Lower lobe of right lung (tissue), 2 donors: ENCODE results near the gene RMC1. TPM values are rescaled to one million over a fixed set of nuclear protein-coding genes. Genes with fewer than 3 reads are reported as not detected.

Experiments used
- ATAC-seq, 2 donors: fragments of 200-7000 bp; cut with Tn5 transposase; one replicate each; pipeline ENCODE4 v1.9.1; 2020 to 2022; ENCODE audit warnings: mild to moderate bottlenecking in 2 of 2, moderate library complexity in 2 of 2
- DNase-seq: peaks from one replicate; pipeline ENCODE4 v3.0.0-alpha.2; 2020
- H3K27ac ChIP-seq: fragments of 200-600 bp; one replicate; pipeline ENCODE4 v1.8.0; 2022
- H3K27me3 ChIP-seq: fragments of 200-600 bp; one replicate; pipeline ENCODE4 v1.8.0; 2022; ENCODE audit warnings: low read depth
- H3K36me3 ChIP-seq: fragments of 200-600 bp; one replicate; pipeline ENCODE4 v1.8.0; 2022; ENCODE audit warnings: mild to moderate bottlenecking
- H3K4me1 ChIP-seq: fragments of 200-600 bp; one replicate; pipeline ENCODE4 v1.8.0; 2022
- H3K4me3 ChIP-seq: fragments of 200-600 bp; one replicate; pipeline ENCODE4 v1.8.0; 2022; ENCODE audit warnings: mild to moderate bottlenecking
- H3K9me3 ChIP-seq: fragments of 200-600 bp; one replicate; pipeline ENCODE4 v1.8.0; 2022
- intact Hi-C: fragments of 100-400 bp; cut with DNase I; formaldehyde crosslinking; loops from one replicate; pipeline ENCODE4 v1.11.0; 2022
- total RNA-seq: library from RNA; stranded (reverse); fragmentation: NEBNext Ultra II Directional; extraction: Animal tissue kit (Norgen Biotek cat#: 25700); gene quantifications from one replicate; pipeline ENCODE4 v1.2.1, GENCODE V29; 2021
- TF ChIP-seq, protein P1 (sequence below): fragments of 200-600 bp; IDR thresholded peaks from one replicate; pipeline ENCODE4 v1.8.0; 2022; ENCODE audit warnings: antibody characterized with exemption, mild to moderate bottlenecking
- donor health status: DM: no; HTN: yes; CAD: no; lungs with severe emphysema.

Gene RMC1
- total RNA-seq, 1 donor from 2014 or later = 34.2 TPM

DNA sequence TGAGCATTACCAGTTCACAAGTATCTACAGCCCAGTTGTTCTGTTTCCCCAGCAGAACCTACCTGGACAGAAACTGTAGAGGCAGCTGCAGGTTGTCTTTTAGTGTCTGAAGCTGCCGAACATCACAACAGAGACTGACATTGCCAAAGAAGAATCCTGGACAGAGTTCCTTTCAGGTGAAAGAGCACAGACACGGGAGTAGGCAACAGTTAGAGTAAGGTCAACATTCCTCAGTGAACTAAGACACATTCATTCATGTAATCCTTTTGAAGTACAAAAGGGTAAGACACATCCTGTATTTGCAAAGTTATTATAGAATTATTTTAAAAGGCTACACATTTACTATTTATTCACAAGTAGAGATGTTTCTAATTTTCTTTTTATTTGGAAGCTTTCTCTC lies 68.7 kb downstream of the RMC1 start:
- no peak overlapping the region for H3K4me3 ChIP-seq
- peaks cover 78% of the 10 kb centered on the region for H3K36me3 ChIP-seq
- intact Hi-C loops = no loop called here
- no peaks in the 10 kb centered on the region for H3K9me3 ChIP-seq
- TF ChIP-seq, protein P1, sequence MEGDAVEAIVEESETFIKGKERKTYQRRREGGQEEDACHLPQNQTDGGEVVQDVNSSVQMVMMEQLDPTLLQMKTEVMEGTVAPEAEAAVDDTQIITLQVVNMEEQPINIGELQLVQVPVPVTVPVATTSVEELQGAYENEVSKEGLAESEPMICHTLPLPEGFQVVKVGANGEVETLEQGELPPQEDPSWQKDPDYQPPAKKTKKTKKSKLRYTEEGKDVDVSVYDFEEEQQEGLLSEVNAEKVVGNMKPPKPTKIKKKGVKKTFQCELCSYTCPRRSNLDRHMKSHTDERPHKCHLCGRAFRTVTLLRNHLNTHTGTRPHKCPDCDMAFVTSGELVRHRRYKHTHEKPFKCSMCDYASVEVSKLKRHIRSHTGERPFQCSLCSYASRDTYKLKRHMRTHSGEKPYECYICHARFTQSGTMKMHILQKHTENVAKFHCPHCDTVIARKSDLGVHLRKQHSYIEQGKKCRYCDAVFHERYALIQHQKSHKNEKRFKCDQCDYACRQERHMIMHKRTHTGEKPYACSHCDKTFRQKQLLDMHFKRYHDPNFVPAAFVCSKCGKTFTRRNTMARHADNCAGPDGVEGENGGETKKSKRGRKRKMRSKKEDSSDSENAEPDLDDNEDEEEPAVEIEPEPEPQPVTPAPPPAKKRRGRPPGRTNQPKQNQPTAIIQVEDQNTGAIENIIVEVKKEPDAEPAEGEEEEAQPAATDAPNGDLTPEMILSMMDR = no peak
- DNase-seq (no peak), ATAC-seq (no peak)
- H3K4me1 ChIP-seq = peaks cover 32% of the 10 kb centered on the region
- no peak overlapping the region for H3K27ac ChIP-seq
- no peaks in the 10 kb centered on the region for H3K27me3 ChIP-seq

DNA sequence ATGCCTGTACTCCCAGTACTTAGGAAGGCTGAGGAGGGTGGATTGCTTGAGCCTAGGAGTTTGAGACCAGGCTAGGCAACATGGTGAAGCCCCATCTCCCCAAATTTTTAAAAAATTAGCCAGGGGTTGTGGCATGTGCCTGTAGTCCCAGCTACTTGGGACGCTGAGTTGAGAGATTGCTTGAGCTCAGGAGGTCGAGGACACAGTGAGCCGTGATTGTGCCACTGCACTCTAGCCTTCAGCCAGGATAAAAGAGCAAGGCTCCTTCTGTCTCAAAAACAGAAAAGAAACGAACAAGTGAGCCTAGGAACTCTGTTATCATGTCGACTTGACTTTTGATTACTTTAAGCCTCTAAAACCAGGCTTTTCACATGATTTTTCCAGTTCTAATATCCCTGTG lies 69.3 kb downstream of the RMC1 start:
- intact Hi-C loops = no loop called here
- TF ChIP-seq, protein P1 = no peak
- Histone ChIP-seq H3K9me3 (no peaks in the 10 kb centered on the region), H3K4me3 (no peak overlapping the region), H3K27me3 (no peaks in the 10 kb centered on the region), H3K4me1 (peaks cover 32% of the 10 kb centered on the region), H3K27ac (peak overlapping the region; percentile 76), H3K36me3 (peaks cover 72% of the 10 kb centered on the region)
- DNase-seq (no peak), ATAC-seq (no peak)

DNA sequence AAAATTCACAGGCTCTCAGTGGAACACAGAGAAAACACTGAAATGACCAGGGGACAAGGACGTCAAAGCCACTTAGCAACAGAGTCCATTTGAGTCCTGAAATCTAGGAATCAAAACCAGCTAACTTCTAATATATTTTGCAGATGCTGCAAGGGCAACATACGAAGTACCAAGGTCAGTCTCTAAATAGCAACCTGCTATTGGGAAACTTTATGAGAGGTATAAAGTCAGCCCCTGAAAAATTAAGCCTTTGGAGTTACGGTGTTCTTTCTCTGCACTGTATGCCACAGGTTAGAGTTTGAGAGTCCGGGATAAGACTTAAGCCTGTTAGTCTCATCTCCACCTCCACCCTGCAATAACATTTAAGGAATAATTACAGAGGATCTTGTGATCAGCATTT lies 69.7 kb downstream of the RMC1 start:
- peak overlapping the region; percentile 76 for H3K27ac ChIP-seq
- peaks cover 33% of the 10 kb centered on the region for H3K4me1 ChIP-seq
- no peaks in the 10 kb centered on the region for H3K9me3 ChIP-seq
- H3K36me3 ChIP-seq = peaks cover 68% of the 10 kb centered on the region
- no peak for DNase-seq
- no peak for ATAC-seq
- H3K27me3 ChIP-seq = no peaks in the 10 kb centered on the region
- no peak overlapping the region for H3K4me3 ChIP-seq
- intact Hi-C loops = no loop called here
- TF ChIP-seq, protein P1 = no peak

DNA sequence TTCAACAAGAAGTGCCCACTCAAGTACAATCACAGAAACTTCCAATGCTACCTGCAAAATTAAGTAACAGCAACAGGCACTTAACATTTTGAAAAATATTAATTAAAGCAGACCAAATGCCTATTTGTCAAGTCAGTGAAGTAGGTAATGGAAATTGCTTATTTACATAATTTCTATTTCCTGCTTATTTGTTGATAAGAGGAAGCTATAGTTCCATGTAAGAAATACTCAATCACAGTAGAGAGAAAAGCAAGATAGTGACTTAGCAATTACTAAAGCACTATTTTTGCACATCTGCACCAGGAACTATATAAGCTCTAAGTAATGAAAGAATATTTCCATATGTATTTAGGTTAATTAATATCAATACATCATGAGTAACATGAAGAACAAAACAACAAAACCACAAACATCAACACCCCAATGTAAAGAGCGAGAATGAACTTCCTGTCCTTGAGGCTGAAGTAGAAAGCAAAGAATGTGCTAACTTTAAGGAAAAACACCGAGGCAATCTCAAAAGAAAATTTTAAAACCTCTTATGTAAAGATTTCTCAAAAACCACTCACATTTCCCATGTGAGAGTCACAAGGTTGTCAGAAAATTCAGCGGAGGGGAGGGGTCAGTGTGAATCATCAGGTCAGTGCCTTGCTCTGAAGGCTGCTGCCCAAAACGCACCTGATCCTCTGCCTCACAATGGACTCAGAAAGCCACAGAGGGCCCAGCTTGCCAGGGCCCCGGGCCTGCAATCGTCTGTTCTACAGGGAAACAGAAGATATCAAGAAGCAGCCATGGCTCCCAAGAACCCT lies 70.5 kb downstream of the RMC1 start:
- intact Hi-C loops = no loop called here
- Histone ChIP-seq H3K9me3 (no peaks in the 10 kb centered on the region), H3K36me3 (peaks cover 60% of the 10 kb centered on the region), H3K4me3 (no peak overlapping the region), H3K27me3 (no peaks in the 10 kb centered on the region), H3K4me1 (peaks cover 41% of the 10 kb centered on the region), H3K27ac (peak overlapping the region; percentile 76)
- DNase-seq = peak; percentile 60
- TF ChIP-seq, protein P1 = no peak
- ATAC-seq = peak; percentile 88 to 94

DNA sequence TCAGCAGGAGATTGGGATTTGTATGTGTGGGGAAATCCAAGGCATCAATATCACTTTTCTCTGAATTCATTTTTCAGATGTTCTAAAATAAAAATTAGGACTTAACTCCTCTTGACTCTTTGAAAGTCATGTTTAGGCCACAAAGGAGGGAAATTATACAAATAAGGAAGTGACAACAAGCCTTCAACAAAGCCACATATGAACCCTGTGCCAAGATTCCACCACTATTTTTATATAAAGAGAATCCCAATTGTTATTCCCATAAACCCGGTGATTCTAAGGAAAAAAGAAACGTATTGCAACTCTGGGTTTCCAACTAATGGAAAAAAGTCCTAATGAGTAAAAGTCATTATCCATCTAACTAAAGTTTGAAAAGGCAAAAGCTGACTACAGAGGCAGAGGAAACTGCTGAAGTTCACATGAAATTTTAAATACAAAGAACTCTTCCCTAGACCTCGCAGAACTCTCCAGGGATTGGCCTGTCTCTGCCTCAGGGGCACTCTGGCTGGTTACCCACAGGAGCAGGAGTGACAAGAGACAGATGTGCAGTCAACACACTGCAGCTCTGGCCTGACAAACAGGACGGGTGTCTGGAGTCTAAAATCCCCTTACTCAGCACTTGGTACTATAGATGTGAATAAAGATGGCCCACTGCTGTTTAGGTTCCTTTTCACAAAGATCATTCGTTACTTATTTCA lies 71.4 kb downstream of the RMC1 start:
- Histone ChIP-seq H3K4me3 (no peak overlapping the region), H3K9me3 (no peaks in the 10 kb centered on the region), H3K36me3 (peaks cover 50% of the 10 kb centered on the region), H3K27ac (peak overlapping the region; percentile 76), H3K27me3 (no peaks in the 10 kb centered on the region), H3K4me1 (peaks cover 50% of the 10 kb centered on the region)
- DNase-seq (no peak), ATAC-seq (peak in 1 of 2 donors; percentile 1)
- intact Hi-C loops = no loop called here
- TF ChIP-seq, protein P1 = no peak
